ENCODE measurements around the gene TMEM165. TPM values are rescaled to one million over a fixed set of nuclear protein-coding genes. Genes with fewer than 3 reads are reported as not detected.

Gene TMEM165
- total RNA-seq, 1 donor from 2014 or later = 139 TPM

DNA sequence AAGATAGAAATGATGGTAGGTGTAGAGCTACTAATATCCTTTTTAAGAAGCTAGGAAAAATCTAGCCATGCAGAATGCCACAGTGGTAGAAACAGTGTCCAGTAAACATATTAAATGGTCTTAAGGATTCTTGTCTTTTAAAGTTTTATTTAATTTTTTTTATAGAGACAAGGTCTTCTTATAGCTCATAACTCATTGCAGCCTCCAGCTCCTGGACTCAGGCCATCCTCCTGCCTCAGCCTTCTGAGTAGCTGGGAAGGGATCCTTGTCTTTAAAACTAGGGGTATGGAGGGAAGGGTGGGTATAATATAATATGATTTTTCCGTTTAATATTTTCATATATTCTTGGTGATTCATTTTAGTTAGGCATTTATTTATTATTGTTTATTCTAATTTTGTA, 3.8 kb downstream of the TMEM165 start:
- FAIRE-seq = no peak
- no peak for DNase-seq (ENCODE audit: low spot score in 2 of 2)

GRCh38 chr4:55405073-55405472, 9.3 kb downstream of the TMEM165 start:
- no peak for FAIRE-seq
- no peak for DNase-seq (ENCODE audit: low spot score in 2 of 2)

DNA sequence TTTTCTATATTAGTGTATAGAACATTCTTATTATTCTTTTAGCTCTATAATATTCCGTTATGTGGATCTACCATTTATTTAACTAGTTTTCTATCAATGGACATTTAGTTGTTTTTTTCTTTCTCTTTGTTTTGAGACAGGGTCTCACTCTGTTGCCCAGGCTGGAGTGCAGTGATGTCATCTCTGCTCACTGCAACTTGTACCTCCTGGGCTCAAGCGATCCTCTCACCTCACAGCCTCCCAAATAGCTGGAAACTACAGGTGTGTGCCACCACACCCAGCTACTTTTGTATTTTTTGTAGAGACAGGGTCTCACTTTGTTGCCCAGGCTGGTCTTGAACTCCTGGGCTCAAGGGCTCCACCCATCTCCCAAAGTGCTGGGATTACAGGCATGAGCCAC, 10.8 kb downstream of the TMEM165 start:
- no peak for DNase-seq (ENCODE audit: low spot score in 2 of 2)
- FAIRE-seq = no peak

DNA sequence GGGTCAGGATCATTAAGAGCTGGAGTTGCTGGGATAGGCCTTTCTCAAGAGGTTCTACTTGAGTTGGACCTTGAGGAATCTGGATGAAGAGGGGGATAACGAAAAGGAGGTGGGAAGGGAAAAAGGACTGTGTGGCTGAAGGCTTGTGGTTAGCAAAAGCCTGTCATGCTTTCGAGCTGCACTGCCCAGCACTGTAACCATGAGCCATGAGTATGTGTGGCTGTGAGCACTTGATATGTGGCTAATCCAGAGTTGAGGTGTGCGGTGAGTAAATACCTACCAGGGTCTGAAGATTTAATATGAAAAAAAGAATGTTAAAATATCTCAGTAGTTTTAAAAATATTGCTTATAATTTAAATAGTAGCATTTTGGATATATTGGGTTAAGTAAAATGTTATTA, 11.4 kb downstream of the TMEM165 start:
- DNase-seq (ENCODE audit: low spot score in 2 of 2) = no peak
- FAIRE-seq = no peak

GRCh38 chr4:55407764-55408163, 12.0 kb downstream of the TMEM165 start:
- FAIRE-seq = no peak
- no peak for DNase-seq (ENCODE audit: low spot score in 2 of 2)

- no peak for FAIRE-seq
Measured at GRCh38 chr4:55409468-55410171, 13.9 kb downstream of the TMEM165 start.

GRCh38 chr4:55410431-55410830, 14.7 kb downstream of the TMEM165 start:
- FAIRE-seq (no peak), DNase-seq (ENCODE audit: low spot score in 2 of 2) (no peak)

More at GRCh38 chr4:55409468-55410171, 13.9 kb downstream of the TMEM165 start:
- no peak for DNase-seq (ENCODE audit: low spot score in 2 of 2)

- DNase-seq (ENCODE audit: low spot score in 2 of 2) (no peak), FAIRE-seq (no peak)
Measured at GRCh38 chr4:55411621-55412020, 15.9 kb downstream of the TMEM165 start.

DNA sequence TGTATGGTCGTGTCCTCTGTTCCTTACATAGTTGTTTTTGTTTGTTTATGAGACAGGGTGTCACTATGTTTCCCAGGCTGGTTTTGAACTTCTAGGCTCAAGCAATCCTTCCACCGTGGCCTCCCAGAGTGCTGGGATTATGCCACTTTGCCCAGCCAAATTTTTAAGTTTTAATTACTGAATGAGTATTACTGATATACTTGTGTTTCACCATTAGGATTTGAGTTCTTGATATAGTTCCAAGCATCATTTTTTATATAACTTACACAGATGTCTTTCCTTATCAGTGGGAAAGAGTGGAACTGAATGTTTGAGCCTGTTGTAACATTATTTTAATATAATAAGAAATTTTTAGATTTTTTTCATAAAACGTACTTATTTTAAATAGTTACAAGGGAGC, 20.4 kb downstream of the TMEM165 start:
- FAIRE-seq = no peak
- DNase-seq (ENCODE audit: low spot score in 2 of 2) = no peak

DNA sequence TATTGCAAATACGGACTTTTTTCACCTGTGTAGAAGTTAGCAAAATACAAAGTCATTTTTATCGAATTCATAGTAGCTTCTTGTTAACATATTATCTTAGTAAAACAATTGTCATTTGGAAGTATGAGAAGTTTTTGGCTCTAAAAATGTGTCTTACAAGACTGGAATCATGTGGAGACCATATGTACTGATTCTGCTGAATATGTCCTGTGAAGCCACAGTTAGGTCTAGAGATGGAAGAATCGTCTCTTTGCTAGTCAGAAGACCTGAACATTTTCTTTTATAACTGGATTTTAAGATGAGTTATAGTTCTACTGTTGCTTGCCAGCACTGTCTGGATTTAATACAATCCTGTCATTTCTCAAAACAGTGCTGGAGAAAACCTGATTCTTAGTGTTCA, 29.0 kb downstream of the TMEM165 start:
- DNase-seq (ENCODE audit: low spot score in 2 of 2) = no peak
- FAIRE-seq = no peak

DNA sequence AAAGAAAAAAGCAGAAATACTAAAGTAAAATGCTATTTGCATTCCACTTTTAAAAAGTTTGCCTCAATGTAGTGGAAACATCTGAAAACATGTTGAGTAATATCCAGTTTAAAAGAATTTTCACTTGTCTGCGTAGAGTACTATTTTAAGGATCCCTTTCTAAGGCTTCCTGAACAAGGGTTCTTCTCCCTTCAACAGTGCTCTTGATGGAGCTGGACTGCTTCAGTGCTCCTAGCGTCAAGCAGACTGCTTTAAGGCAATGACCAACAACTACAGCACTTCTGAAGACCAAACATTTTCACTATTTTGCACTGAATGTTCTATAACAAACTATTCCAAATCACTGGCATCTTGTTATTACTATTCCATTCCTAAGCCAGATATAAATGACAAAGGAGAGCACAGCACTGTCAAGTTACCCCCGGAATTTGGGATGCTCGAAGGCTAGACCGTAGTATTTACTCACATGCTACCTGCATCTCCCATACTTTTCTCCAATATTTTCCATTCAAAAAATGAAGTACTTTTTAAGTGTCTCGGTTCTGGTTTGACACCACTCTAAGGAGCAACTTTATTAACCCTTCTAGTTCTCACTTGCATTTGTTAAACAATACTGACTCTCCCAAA, 36.1 kb downstream of the TMEM165 start:
- no peak for FAIRE-seq
- DNase-seq (ENCODE audit: low spot score in 2 of 2) = no peak

DNA sequence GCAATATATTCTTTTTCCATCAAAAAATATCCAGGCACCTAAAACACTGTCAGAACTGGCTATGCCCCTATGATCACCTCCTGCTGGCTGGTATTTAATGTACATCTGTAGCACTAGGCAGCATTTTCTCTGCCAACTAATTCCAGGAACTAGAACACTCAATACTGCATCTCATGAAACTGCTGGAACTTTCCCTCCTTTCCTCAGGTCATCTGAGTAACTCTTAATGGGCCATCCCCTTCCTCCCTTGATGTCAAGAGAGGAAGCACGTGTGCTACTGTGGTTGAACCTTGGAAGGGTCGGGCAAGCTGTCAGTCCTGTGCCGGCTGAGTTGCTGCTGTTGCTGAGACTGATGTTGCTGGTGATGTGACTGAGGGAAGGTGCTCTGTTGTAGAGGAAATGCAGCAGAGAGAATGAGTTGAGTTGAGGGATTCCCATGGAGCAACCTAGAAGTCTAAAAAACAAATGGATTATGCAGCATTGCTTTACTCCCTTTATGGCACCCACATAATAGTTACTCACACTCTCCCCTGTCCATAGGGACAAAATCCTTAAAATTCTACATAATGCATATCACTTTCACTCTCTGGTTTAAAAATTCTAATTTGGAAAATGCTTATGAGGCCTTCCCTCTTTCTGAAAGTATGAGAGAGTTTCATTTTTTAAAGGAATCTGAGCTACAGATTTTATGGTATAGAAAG, 39.5 kb downstream of the TMEM165 start:
- FAIRE-seq = no peak
- no peak for DNase-seq (ENCODE audit: low spot score in 2 of 2)

DNA sequence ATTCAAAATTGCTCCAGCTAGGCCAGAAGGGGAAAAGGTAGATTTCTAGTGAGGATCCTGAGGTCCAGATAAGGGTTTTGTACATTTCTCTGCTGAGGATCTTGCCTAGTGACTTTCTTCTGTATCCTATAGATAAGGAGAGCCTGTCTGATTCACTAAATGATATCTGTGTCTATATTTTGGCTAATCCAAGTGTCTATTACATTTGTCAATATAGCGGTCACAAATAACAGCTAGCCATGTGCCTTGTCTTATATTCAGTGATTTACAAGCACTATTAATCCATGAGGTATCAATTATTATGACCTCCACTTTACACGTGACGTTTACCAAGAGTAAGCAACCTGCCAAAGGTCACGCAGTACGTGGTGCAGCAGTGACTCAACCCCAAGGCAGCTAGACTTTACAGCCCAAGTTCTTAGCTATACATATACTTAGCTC, 41.6 kb downstream of the TMEM165 start:
- no peak for DNase-seq (ENCODE audit: low spot score in 2 of 2)
- FAIRE-seq = no peak

- no peak for DNase-seq (ENCODE audit: low spot score in 2 of 2)
- no peak for FAIRE-seq
Measured at GRCh38 chr4:55437823-55438222, 42.1 kb downstream of the TMEM165 start.

GRCh38 chr4:55438314-55438713, 42.6 kb downstream of the TMEM165 start:
- FAIRE-seq (no peak), DNase-seq (ENCODE audit: low spot score in 2 of 2) (no peak)

DNA sequence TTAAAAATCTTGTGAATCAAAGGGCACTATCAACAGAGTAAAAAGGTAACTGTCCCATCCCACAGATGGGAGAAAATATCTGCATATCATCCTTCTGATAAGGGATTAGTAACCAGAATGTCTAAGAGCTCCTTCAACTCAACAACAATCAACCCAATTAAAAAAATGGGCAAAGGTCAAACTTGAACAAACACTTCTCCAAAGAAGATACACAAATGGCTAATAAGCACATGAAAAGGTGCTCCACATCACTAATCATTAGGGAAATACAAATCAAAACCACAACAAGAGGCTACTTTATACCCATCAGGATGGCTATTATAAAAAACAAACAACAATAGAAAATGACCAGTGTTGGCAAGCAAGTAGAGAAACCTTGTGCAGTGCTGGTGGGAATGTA, 43.3 kb downstream of the TMEM165 start:
- no peak for DNase-seq (ENCODE audit: low spot score in 2 of 2)
- FAIRE-seq = no peak

DNA sequence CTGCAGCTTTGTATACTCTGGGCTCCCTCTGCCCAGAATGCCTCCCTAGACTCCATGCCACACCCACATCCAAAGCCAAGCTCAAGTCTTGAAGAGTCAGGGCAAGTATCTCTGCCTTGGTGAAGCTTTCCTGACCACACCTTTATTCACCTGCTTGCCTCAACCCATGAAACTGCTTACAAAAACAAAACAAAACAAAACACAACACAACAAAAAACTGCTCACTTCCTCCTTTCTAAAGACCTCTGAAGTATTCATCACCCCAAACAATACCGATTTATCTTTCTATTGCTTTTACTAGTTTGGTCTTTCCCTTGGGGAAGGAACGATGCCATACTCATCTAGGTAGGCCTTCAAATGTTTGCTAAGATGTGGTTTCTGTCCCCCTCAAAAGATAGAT, 45.0 kb downstream of the TMEM165 start:
- DNase-seq (ENCODE audit: low spot score in 2 of 2) = no peak
- no peak for FAIRE-seq

GRCh38 chr4:55442541-55442940, 46.8 kb downstream of the TMEM165 start:
- DNase-seq (ENCODE audit: low spot score in 2 of 2) (no peak), FAIRE-seq (no peak)

- FAIRE-seq = no peak
- DNase-seq (ENCODE audit: low spot score in 2 of 2) = no peak
Measured at GRCh38 chr4:55444827-55445226, 49.1 kb downstream of the TMEM165 start.

DNA sequence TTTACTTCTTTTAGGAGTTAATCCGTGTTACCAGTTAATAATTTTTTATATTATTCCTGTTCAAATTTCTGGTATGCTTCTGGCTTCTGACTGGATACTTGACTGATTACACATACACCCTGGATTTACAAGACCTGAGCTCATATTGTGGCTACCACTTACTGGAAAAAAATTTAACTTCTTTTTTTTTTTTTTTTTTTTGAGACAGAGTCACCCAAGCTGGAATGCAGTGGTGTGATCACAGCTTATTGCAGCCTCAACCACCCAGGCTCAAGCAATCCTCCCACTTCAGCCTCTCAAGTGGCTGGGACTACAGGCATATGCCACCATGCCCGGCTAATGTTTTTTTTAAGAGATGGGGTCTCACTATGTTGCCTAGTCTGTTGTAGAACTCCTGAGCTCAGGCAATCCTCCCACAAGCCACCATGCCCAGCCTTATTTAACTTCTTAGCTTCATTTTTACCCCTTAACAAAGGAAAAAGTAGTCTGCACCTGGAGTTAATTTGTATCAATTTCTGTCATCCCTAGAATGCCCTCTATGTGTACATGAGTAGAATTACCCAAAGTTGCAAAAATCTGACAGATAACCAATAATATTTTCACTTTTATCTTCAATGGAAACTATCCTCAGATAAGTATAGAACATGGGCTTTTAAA, 50.3 kb downstream of the TMEM165 start:
- FAIRE-seq = no peak
- no peak for DNase-seq (ENCODE audit: low spot score in 2 of 2)

DNA sequence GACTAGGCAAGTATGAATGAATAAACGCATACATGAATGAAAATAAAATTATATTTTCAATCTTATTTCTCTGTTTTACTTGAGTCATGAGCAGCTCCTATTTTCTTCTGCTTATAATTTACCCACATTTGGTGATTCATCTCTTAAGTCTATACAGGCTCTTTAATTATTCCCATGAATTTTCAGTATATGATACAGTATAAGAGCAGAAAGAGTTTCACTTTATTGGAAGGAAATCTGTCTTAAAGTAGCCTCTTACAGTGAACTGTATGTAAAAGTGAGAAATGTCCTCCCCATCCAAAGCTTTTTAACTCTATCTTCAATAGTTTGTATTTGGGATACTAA, 50.8 kb downstream of the TMEM165 start:
- no peak for FAIRE-seq
- DNase-seq (ENCODE audit: low spot score in 2 of 2) = no peak

All from frontal cortex (tissue), 4 donors.